Measurements from ENCODE around the gene NHS.
"Not testable (repeated sequence)": the region's sequence is repeated elsewhere in the genome, so short reads cannot be mapped to it uniquely, and the experiment has no call there.

NHS gene

DNA sequence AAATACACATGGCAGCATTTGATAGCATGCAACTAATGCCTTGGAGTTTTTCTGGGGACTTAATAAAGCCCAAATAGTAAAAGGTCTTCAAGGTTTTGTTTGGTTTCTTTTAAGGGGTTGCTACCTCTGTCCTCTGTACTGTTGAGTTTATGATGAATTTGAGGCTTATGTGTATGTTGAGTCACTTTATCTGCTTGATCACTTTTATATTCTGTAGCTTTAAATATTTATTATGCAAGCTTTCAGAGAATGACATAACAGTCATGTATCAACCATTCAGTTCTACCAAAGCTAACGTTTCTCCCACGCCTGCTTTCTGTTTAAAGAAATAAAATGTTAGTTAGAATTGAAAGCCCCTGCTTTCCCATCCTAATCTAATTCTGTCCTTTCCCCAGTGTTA lies 122.2 kb downstream of the NHS start:
- no peak for DNase-seq

DNA sequence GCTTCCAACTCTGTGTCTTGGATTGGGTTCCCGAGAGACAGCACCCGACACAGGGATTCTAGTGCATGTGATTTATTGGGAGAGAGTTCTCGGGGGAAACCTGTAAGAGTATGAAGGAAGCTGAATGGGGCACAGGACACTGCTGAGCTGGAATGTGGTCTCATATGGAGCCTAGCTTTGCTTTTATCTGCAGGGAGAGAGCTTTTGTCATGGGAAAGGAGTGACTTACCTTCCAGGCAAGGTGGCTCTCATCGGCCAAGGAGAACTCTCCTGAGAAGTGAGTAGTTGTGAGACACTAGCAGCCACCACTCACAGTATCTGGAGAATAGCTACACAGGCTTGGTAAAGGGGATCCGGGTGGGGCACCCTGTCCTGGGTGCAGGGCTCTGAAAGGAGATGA lies 124.5 kb downstream of the NHS start:
- no peak for DNase-seq

DNA sequence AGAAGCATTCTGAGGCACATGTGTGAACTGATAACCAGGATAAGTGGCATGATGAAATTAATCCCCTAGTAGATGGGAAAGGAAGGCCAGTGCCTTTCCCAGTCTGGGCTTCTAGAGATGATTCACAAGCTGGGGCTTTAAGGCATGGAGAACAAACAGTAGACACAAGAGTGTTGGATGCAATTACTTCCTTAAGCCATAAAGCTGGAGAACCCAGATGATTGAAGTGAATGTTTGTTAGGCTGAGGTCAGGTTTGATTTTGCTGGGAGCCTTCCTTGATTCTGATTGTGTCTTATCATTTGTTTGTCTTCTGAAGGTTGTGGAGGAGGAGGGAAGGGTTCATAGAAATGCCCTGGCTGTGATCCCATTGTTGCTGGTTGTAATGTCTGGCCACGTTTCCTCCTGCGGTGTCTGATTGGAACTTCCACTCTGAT lies 125.2 kb downstream of the NHS start:
- no peak for DNase-seq

DNA sequence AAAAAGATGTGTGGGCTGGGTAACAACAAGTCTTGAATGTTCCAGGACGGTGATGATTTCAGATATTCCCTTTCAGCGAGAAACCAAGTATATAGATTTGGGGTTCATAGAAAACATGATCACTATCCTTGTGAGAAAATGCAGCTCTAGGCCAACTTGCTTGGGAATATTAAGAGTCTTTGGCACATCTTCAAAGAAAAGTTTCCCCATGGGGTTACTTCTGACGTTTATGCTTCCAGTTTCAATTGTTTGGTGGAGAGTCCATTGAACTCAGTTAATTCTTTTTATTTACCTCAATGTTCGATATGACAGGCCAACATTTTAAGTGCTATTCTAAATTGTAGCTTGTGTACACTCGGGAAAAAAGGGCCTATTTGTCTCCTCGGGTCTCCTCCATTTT lies 126.7 kb downstream of the NHS start:
- no peak for DNase-seq

DNA sequence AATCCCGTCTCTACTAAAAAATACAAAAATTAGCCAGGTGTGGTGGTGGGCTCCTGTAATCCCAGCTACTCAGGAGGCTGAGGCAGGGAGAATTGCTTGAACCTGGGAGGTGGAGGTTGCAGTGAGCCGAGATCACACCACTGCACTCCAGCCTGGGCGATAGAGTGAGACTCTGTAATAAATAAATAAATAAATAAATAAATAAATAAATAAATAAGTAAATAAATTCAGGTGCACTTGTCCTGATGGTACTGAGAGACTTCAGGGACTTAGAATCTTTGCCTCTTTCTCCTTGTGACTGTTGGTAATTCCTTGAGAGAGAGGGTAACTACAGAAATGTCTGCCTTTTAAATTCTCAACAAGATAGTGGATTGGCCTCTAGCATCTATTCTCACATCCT lies 131.4 kb downstream of the NHS start:
- not testable (repeated sequence) for DNase-seq

DNA sequence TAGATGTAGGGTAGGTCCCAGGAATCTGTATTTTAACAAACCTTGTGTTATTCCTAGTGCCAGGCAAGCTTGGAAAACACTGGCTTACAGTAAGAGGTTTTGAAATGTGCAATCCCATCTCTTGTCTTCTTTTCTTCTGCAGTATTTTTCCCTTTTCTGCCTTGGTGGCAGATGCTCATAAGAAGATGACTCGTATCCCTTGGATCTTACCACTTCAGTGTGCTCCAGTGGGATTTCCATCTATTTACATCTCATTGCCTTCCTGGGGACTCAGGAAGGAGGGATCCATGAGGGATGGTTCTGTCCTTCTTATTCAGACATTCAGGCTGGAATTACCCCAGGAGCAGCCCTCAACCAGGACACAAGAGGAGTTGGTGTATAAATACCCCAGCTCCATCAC lies 136.6 kb downstream of the NHS start:
- DNase-seq = no peak

DNA sequence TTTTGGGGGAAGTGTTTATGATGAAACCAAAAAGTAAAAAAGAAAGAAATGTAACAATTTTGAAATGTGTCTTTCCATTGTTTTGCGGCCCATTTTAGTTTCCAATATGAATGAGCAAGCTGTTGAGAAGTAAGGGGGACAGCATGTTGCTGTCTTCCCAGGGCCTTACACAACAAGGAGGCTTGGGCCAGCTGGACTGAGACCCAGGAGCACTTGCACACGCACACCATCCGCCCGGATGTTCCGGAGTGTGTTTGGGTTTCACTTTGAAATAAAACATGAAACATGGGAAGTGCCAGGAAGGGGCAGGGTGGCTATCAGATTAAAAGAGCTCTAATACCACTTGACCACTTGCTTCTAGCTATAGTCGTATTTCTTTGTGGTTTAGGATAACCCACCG lies 144.4 kb downstream of the NHS start:
- no peak for DNase-seq

DNA sequence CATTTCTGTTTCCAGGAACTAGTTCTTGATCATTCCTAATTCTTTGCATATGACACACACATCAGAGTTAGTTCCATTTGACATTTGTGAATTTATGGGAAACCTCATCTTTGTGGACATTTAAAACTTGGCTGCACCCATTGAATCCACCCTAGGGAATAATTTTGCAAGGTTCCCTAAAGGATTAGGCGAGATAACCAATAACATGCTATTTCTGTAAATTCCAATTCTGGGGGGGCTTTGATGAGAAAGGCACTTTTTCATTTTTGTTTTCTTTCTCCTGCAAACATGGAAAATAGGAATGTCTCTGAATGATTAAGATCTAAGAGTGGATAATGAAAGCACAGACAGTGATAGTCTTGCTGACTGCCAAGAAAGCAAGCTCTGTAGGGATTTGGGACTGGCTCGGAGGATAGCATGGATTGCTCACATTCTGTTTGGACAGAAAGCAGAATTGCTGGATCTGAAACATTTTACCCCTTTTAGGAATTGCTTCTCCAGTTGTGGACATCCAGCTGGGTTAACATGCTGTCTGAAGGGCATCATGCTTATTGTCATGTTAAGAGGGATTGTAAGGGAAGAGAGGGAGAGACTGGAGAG lies 145.1 kb downstream of the NHS start:
- DNase-seq = no peak

DNA sequence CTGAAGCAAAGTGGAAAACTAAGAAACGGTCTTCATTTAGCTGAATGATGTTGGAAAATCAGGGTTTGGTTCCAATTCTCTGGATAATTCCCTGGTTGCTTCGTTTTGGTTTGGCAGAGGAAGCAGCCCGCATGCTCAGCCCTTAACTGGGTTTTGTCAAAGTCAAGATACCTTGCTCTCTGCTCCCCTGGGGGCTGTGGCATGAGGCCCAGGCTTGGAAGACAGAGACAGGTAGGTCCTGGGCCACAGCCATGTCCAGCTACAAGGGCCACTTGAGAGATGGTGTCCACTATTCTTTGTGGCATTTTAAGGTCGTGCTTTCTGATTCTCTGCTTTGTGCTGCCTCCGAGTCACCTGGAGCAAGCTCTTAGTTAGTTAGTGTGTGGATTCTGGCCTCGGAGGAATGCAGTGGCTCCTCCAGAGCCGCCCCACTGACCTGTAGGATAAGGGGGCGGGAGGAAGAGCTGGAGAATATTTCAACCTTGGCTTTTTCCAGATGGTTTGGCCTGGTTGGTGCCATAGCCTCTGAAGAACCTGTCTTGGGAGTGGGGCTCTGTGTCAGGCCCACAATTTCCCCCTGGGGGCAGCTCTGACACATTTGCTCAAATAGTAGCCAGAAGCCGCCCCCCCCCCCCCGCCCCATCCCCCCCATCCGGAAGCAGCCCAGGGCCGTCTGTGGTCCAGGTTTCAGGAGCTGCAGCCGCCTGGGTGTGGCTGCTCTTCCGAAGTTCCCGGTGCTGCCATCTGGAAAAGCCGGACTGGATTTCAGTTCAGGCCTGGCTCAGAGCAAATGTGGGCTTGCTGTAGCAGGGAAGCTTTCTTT lies 147.1 kb downstream of the NHS start:
- DNase-seq = no peak

DNA sequence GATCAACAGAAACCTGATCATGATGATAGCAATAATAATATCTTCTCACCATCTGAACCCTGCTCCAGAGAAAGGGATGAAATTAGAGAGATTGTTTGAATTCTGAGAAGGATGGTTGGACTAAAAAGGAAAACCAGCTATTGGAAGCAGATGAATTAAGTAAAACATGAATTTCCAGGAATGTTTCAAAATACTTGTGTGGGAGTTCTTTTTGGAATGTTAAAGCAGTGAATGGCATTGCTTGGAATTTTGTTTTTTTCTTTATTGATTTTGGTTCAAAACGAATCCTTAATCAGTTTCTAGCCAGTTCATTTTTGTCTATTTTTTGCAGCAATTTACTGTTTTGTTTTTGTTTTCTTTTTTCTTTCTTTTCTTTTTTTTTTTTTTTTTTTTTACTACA lies 150.3 kb downstream of the NHS start:
- no peak for DNase-seq

DNA sequence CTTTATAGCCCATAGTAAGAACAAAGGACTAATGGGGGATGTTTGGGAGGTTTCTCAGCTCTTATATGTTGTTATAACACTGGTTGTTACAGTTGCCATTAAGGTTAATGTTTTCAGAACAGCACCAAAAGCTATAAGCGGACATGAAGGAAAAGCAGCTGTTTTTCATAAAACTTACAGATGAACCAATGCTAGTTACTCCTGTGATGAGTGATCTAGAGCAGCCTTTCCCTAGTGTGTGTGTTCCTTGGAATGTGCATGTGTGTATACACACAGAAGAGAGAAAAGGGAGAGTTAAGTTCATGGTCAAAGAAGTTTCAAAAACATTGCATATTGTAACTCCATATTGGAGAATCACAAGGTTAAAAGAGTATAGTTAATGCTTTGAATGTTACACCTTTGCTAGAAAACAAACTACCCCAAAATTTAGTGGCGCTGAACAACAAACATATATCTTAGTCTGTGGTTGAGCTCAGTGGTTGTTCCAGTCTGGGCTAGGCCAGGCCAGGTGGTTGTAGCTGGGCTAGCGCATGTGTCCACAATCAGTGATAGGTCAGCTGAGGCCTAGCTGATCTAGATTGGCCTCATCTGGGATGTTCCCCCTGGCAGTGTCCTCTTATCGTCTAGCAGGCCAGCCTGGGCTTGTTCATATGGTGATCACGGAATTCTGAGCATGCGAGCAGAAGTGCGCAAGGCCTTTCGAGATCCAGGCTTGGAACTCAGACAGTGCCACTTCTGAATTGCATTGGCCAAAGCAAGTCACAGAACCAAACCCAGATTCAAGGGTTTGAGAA lies 151.0 kb downstream of the NHS start:
- DNase-seq = no peak

DNA sequence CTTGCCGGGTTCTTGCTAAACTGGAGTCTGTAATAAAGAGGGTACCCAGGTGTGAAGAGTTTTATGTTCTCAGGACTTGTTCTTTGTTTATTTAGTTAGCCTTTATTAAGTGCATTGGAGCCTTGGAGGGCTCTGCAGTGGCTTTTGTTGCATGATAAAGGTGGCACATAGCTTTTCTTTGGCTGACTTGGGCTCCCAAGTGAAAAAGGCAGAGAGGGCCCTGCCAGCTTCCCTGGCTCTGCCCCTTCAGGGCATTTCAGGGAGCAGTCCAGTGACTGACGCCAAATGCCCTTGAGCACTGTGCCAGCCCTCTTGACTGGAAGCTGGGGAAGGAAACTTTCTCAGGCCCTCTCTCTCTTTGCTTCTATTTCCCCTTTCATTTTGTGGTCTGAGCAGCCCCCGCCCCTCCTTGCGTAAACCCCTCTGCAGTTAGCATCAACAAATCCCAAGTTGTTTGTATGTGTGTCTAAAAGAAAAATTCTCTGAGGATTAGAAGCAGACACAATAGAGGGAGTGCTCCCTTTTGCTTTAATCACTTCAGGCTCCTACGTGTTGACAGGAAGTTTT lies 152.2 kb downstream of the NHS start:
- peak; percentile 61 to 80 (median 74) for DNase-seq

DNA sequence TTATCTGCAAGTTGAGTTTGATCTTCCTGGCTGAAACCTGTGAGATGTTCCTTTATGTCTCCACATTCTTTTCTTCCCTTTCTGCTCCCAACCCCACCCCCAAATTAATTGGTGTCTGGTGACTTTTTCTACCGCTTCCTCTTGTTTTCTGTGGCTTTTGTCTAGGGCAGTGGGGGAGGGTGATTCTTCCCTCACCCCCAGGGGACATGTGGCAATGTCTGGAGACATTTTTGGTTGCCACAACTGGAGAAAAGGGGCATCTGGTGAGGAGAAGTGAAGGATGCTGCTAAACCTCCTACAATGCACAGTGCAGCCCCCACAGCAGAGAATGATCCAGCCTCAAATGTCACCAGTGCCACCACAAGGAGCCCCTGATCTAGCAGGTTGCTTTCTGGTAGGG lies 152.9 kb downstream of the NHS start:
- DNase-seq = peak; percentile 47 to 79 (median 72)

DNA sequence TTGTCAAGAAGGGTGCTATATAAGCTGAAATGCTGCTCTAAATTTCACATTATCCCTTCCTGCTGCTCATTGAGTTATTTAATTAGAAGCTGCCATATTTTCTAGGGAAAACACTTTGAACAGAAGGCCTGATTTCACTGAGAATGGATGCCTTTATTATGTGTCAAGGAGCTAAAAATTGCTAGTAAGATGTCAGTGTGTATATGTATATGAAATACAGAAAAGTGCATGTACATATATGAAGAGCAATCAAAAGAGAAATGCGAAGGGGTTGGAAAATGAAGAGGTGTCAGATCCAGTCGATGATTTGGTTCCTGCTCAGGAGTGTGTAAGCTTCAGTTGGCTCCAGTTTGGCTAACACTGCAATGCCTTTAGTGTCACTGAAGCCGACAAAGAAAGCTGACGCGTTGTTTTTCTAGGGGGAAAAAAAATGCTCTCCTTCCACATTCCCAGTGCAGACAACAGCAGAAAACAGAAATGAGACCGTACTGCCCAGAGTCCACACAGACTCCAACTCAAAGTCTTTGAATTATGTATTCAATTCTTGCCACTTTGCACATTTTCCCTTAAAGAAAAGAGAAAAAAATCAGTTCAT lies 154.2 kb downstream of the NHS start:
- DNase-seq = peak; percentile 18 to 63 (median 39)

DNA sequence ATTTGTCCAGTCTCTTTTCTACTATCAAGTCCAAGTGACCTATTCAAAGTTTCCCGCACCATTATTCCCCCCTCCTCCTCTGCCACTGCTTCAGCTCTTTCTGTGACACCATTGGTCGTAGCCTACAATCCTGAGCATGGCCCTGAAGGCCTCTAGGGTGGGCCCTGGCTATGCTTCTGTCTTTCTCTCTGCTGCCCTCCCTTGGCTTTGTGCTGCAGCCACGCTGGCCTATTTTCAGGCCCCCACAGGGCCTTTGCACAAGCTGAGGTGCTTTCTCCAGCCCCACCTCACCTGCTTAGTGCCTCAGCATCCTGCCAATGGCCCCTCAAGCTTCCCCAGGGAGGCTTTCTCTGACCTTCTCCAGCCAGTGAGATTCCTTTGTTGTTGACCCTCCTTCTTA lies 156.5 kb downstream of the NHS start:
- no peak for DNase-seq

DNA sequence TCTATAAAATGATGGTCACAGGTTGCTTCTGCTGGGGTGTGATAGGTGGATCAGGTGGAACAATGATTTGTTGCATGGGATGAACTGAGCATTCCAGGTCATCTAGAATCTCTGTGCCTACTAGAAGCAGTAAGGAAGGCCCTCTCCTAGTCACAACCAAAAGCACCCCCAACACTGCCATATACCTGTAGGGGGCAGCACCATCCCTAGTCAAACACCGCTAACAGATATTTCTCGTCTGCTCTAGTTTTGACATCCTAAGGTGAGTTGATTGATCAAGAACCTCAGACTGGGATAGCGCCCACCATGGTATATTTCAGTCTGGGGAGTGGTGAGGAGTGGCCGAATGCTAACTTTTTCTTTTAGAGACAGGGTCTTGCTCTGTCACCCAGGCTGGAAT lies 160.2 kb downstream of the NHS start:
- DNase-seq = peak in 1 of 4 experiments; percentile 27

DNA sequence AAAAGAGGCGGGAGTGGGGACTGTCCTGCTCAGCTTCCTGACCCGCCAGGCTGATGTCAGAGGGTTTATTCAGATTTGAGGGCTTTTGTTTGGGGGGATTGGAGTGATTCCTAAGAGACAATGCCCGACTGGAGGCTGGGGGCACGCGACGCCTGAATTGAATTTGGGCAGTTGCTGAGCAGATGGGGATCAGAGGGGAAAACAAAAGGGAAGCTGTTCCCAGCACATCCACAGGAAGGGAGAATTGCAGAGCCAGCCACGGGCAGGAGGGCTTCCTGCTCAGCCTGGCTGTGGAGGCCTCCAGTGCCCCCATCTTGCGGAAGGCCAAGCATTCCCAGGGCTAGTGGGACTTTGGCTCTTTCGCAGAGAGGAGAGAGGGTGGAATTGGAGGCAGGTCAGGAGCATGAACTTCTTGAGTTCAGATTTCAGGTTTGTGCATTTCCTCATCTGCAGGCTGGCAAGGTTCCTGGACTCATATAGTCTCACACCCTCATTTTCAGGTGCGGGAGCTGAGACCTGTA lies 162.8 kb downstream of the NHS start:
- no peak for DNase-seq

DNA sequence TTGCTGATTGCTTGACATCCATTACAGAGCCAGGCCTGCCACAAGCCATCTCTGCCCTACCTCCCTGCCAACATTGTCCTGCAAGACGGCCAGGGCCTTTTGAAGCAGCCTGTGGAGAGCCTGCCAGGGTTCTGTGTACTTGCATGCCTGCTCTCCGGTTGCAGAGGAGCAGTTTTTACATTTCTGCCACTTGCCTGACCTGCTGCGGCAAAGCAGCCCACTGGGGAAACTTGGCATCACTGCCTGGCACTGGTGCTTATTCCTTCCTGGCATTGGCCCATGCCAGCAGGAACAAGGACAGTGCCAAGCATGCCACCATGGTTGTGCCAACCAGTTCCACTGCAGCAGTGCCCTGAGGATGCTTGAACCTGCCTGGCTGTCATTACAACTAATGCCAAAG lies 167.1 kb downstream of the NHS start:
- no peak for DNase-seq

DNA sequence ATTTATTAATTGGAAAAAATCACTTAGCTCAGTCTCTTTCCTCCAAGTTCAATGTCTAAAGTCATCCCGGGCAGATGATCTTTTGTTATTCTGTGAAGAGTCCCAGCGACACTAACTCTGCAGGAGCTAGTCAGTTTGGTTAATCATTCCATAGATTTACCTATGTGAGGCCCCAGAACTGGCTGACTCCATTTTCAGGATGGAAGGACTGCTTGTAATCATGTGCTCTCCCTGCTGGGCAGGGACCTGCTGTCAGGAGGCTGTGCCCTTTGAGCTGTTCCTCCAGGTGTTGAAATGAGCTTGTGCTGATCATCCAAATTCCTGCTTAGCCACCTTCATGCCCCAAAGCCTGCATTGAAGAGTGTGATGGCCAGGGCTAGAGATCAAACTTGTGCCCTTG lies 169.8 kb downstream of the NHS start:
- no peak for DNase-seq

DNA sequence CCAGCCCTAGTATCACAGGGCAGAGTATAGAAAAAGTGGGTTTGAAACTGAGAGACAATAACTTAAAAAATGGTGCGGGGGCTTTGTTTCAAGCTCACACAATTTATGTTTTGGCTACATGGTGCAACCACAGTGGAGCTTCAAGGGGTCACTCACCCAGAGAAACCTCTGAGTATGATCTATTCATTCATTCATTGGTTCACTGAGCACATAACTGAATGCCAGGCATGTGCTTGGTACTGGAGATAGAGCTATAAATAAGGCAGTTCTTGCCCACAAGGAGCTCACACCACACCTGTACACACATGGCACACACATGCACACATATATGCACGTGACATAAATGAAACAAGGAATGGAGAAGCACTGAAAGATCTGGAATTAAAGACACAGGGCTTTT lies 171.4 kb downstream of the NHS start:
- DNase-seq = no peak

DNA sequence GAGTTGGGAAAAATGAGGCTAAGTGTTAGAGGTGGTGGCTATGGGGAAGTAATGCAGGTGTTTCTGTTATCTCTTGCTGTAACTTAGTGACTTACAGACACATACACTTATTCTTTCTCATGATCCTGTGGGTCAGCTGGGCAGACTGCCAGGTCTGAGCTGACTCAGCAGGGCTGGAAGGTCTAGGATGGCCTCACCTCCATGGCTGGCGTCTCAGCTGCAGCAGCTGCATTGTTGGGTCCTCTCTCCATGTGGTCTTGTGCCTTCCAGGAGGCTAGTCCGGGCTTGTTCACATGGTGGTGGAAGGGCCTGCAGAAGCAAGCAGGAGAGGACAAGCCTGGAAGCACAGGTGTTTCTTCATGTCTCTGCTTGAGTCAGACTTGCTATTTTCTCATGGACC lies 172.7 kb downstream of the NHS start:
- DNase-seq = no peak

DNA sequence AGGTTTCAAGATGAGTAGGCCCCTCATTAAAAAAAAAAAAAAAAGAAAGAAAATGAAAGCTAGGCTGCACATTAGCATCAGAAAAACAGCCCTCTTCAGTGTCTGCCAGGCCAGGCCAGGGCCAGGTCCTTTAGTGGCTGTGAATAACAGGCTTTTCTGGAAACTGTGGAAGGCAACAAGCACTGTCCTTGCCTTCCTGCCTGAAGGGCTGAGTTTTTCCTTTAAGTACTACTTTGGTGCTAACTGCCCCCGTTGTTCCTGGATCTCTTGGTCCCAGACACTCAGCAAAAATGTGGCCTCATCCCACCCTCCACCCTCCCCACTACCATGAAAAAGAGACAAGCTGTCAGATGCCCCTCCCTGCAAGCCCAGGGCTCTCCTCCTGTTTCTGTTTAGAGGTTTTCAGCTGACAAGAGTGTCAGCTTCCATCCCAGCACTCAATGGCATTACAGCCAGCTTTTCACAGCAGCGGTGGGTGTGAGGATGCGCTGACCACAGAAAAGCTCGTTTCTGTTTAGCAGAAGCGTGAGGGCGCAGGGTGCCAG lies 174.2 kb downstream of the NHS start:
- DNase-seq = peak in 1 of 4 experiments; percentile 8
